22Rv1 (cell line): ENCODE data around the gene PIGS.
"Not testable (repeated sequence)": the region's sequence is repeated elsewhere in the genome, so short reads cannot be mapped to it uniquely, and the experiment has no call there.

Experiments used
- H3K27ac ChIP-seq: fragments of 450-650 bp; 2 replicates; pipeline ENCODE4 v1.5.1; 2017
- ZFX ChIP-seq: fragments of 450-650 bp; IDR thresholded peaks from 2 replicates; pipeline ENCODE4 v1.6.1; 2017; ENCODE audit warnings: antibody characterized with exemption, borderline replicate concordance
- TF ChIP-seq, protein P1 (sequence below): fragments of 450-650 bp; IDR thresholded peaks from 2 replicates; pipeline ENCODE4 v1.5.1; 2017; ENCODE audit warnings: mild to moderate bottlenecking

Gene PIGS

DNA sequence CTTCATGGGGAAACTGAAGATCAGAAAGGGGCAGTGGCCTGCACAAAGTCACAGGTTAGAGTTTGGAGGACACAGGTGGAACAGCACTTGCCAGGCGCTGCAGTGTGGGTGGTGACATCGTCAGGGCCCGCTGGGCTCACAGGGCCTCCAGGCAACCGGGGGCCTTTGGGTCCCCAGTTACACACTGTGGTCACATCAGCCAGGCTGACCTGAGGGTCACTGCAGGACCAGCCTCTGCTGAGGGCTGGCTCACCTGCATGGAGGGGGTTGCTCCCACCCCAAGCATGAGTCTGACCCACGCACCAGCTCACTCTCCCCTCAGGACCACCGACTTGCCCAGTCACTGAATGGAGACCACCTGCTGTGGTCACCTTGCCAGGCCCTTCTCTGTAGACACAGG lies 48.1 kb downstream of the PIGS start:
- TF ChIP-seq ZFX, result no peak
- TF ChIP-seq, protein P1, sequence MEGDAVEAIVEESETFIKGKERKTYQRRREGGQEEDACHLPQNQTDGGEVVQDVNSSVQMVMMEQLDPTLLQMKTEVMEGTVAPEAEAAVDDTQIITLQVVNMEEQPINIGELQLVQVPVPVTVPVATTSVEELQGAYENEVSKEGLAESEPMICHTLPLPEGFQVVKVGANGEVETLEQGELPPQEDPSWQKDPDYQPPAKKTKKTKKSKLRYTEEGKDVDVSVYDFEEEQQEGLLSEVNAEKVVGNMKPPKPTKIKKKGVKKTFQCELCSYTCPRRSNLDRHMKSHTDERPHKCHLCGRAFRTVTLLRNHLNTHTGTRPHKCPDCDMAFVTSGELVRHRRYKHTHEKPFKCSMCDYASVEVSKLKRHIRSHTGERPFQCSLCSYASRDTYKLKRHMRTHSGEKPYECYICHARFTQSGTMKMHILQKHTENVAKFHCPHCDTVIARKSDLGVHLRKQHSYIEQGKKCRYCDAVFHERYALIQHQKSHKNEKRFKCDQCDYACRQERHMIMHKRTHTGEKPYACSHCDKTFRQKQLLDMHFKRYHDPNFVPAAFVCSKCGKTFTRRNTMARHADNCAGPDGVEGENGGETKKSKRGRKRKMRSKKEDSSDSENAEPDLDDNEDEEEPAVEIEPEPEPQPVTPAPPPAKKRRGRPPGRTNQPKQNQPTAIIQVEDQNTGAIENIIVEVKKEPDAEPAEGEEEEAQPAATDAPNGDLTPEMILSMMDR, result no peak

DNA sequence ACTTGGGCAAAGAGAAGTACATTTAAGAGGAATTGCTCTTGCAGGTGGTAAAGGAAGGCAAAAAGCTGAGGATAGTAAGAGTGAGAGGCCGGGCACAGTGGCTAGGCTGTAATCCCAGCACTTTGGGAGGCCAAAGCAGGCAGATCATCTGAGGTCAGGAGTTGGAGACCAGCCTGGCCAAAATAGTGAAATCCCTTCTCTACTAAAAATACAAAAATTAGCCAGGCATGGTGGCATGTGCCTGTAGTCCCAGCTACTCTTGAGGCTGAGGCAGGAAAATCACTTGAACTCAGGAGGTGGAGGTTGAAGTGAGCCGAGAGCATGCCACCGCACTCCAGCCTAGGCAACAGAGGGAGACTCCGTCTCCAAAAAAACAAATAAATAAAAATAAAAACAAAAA lies 49.0 kb downstream of the PIGS start:
- not testable (repeated sequence) for H3K27ac ChIP-seq

More for the DNA sequence above, 48.1 kb downstream of the PIGS start:
- H3K27ac ChIP-seq, result no peak overlapping the region

DNA sequence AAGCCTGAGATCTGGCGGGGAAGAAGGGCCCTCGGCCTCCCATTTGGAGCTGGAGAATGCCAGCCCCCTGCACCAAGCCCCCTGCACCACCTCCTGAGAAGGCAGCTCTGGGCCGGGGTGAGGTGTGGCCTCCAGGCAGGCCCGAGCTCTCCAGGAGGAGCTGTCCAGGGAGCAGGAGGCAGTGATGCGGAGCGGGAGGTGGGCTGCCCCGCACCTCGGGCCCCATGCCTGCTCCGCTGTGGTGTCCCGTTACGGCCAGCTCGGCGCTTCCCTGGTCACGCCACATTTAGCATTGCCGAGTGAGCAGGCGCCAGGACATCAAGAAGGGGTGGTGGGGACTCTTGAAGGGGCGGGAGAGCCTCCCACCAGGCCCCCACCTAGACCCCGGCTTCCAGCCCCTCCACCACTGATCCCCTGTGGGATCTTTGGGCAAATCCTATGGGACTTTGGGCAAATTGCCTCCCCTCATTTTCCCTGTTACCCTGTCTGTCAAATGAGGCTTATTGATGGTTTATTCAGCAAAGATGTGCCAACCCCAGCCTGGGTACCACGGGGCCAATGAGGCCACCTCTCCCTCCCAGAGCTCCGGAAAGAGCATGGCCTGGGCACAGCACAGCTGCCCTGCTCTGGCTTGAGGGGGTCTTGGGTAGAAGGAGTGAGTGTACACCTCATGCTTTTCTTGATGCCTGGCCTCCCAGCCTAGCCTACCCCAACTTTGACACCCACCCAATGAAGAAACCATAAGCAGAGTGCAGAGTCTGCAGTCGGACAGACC lies 49.8 kb downstream of the PIGS start:
- no peak overlapping the region for H3K27ac ChIP-seq
- no peak for TF ChIP-seq ZFX
- TF ChIP-seq, protein P1, result no peak

DNA sequence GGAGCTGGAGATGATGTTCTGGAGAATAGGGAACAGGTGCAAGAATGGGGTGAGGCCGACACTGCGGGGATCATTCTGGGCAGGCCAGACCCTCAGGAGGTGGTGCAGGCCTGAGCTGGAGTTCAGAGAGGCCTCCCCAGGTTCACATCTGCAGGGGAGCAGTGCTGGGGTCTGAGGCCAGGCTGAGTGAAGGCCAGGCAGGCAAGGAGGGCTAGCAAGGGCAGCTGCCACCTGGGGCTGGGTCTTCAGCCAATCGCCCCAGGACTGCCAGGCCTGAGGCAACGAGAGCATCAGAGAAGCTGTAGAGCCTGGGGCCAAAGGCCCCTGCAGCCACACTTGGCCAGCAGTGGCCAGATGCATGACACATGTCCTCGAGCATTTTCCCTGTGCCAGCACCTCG lies 50.6 kb downstream of the PIGS start:
- TF ChIP-seq, protein P1, result no peak
- no peak for TF ChIP-seq ZFX
- H3K27ac ChIP-seq, result no peak overlapping the region

DNA sequence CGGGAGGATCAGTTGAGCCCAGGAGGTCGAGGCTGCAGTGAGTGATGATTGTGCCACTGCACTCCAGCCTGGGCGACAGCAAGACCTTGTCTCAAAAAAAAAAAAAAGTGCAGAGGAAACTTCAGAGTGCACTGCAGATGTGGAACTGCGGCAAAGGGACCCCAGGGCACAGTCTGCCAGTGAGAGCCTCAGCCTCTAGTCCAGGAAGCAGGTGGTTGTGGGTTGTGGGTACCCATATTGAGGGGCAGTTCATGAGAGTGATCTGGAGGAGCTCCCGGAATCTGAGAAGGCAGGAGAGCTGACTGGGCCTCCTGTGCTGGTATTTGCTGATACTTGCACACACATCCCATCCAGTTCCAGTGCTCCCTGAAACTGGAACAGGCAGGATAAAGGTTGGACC lies 52.1 kb downstream of the PIGS start:
- TF ChIP-seq ZFX, result no peak
- TF ChIP-seq, protein P1, result no peak
- no peak overlapping the region for H3K27ac ChIP-seq

DNA sequence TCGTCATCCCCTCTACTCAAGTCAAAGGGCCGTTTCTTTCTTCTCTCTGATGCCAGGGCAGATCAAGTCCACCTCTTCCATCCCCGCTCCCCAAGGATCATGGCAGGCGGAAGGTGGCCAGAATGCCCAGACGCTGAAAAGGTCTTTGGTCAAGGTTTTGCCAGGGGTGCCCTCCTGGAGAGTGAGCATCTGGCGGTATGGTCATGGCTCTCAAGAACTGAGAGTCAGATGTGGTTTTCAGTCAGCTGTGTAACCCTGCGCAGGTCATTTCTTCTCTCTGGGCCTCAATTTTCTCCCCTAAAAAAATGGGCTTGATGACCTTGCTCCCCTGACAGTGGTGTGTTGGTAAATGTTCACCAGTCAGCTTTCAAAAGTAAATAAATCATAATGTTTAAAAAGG lies 52.7 kb downstream of the PIGS start:
- no peak overlapping the region for H3K27ac ChIP-seq
- TF ChIP-seq, protein P1, result no peak
- no peak for TF ChIP-seq ZFX

DNA sequence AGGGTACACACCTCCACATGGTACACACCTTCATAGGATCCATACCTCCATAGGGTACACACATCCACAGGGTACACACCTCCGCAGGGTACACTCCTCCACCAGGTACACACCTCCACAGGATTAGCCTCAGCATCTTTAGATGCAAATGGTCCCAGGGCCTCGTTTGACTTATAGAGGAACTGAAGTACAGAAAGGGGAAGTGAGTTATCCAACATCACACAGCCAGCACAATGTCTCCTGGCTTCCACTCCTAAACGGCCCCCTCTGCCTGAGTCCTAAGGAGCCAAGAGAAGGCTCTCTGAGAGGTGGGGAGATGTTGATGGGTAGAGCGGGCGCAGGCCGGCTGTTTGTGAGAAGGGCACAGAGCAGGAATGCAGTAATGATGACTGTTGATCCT lies 53.2 kb downstream of the PIGS start:
- TF ChIP-seq ZFX, result no peak
- TF ChIP-seq, protein P1, result no peak
- no peak overlapping the region for H3K27ac ChIP-seq

DNA sequence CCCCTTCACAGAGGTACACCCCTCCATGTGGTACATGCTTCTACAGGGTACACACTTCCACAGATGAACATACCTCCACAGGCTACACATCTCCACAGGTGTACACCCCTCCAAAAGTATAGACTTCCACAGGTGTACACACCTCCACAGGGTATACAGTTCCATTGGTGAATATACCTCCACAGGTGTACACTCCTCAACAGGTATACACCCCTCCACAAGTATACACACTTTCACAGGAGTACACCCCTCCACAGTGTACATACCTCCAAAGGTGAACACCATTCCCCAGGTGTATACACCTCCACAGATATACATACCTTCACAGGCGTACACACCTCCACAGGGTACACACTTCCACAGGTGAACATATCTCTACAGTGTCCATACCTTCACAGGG lies 55.8 kb downstream of the PIGS start:
- no peak overlapping the region for H3K27ac ChIP-seq
- no peak for TF ChIP-seq ZFX
